Measurements from ENCODE around the gene TRIM71.

GRCh38 chr3:32862247-32862935 lies 44.6 kb downstream of the TRIM71 start:
- TF ChIP-seq CTCF (IDR thresholded peaks at IDR 0.05; ENCODE audit: low read length) (no peak), EZH2 (IDR thresholded peaks at IDR 0.05; ENCODE audit: borderline replicate concordance, low read length) (no peak)
